K562 (cell line): ENCODE results near the gene DLX2. TPM values are rescaled to one million over a fixed set of nuclear protein-coding genes. Genes with fewer than 3 reads are reported as not detected.
A peak's percentile ranks its signal among the peaks of the same experiment; 100 is the strongest.

Experiments
- AFF1 ChIP-seq, 2 experiments: fragments of 450-650 bp; IDR thresholded peaks; 2 replicates each; pipeline ENCODE4 v1.6.1; 2018; ENCODE audit warnings: mild to moderate bottlenecking in 2 of 2, low read depth in 1 of 2; ENCODE audit not compliant: partially characterized antibody in 2 of 2
- CHD1 ChIP-seq: fragments of 200-600 bp; sonication (generic); IDR thresholded peaks from one replicate; pipeline ENCODE4 v1.6.1; 2012; ENCODE audit warnings: mild to moderate bottlenecking, moderate library complexity, low read length, inconsistent platforms
- CSDE1 ChIP-seq, 2 experiments: fragments of 450-650 bp; IDR thresholded peaks; 2 replicates each; pipeline ENCODE4 v1.6.1; 2016; ENCODE audit warnings: mild to moderate bottlenecking in 1 of 2
- E2F3 ChIP-seq: fragments of 250-450 bp; sonication (Bioruptor Pico); IDR thresholded peaks from 2 replicates; pipeline ENCODE4 v1.4.0; 2020; ENCODE audit warnings: mild to moderate bottlenecking
- FOXO4 ChIP-seq: fragments of 450-650 bp; formaldehyde crosslinking; IDR thresholded peaks from 2 replicates; pipeline ENCODE4 v1.4.0; 2020; ENCODE audit warnings: mild to moderate bottlenecking, moderate library complexity
- GATA2 ChIP-seq: sonication (generic); formaldehyde crosslinking; IDR thresholded peaks from 2 replicates; pipeline ENCODE4 v1.4.0; 2020; ENCODE audit warnings: mild to moderate bottlenecking, missing genetic modification reagents
- GATAD2B ChIP-seq: fragments of 450-650 bp; IDR thresholded peaks from 2 replicates; pipeline ENCODE4 v1.6.1; 2017; ENCODE audit warnings: mild to moderate bottlenecking, borderline replicate concordance
- GTF3C2 ChIP-seq: IDR thresholded peaks from 3 replicates; pipeline ENCODE4 v1.6.1; 2011; ENCODE audit warnings: borderline replicate concordance, mild to moderate bottlenecking, moderate library complexity; ENCODE audit not compliant: insufficient read length; ENCODE audit errors: extremely low read depth
- MTA1 ChIP-seq: fragments of 450-650 bp; IDR thresholded peaks from 2 replicates; pipeline ENCODE4 v1.6.1; 2017; ENCODE audit warnings: borderline replicate concordance
- PBX2 ChIP-seq, 2 experiments: IDR thresholded peaks in 1 of 2; conservative IDR thresholded peaks in 1 of 2; 2 replicates each; pipeline ENCODE4 v1.6.1; 2016; ENCODE audit warnings: low read depth in 2 of 2, mild to moderate bottlenecking in 1 of 2, missing compliant biosample characterization in 1 of 2, missing genetic modification characterization in 1 of 2, moderate library complexity in 1 of 2
- SUPT5H ChIP-seq: fragments of 450-650 bp; IDR thresholded peaks from 2 replicates; pipeline ENCODE4 v1.6.1; 2016
- TARDBP ChIP-seq: fragments of 450-650 bp; IDR thresholded peaks from 2 replicates; pipeline ENCODE4 v1.6.1; 2016
- TOE1 ChIP-seq, 2 experiments: fragments of 450-650 bp in 1 of 2; sonication (generic) in 1 of 2; formaldehyde crosslinking in 1 of 2; IDR thresholded peaks; 2 replicates each; pipeline versions ENCODE4 v1.7.1 to v1.8.0; 2016 to 2022; ENCODE audit warnings: borderline replicate concordance in 2 of 2, mild to moderate bottlenecking in 2 of 2, antibody characterized with exemption in 1 of 2, inconsistent platforms in 1 of 2, low read depth in 1 of 2, missing genetic modification reagents in 1 of 2, moderate library complexity in 1 of 2
- ZNF282 ChIP-seq: sonication (generic); formaldehyde crosslinking; IDR thresholded peaks from 2 replicates; pipeline ENCODE4 v1.8.1; 2023; ENCODE audit warnings: missing genetic modification reagents
- polyA plus RNA-seq, 8 experiments: library from polyadenylated mRNA; depleted of rRNA in 4 of 8; stranded (reverse) in 5 of 8; unstranded in 3 of 8; fragments of >200 nt; fragmentation: Nextera tagmentation in 2 of 8; fragmentation: Illumina TruSeq in 1 of 8; extraction: Ambion mirVana in 2 of 8; extraction: Trizol in 1 of 8; gene quantifications; 2 replicates each; pipeline versions ENCODE4 v1.2.1 to v1.2.3, GENCODE V29; 2011 to 2014; ENCODE audit warnings: inconsistent platforms in 1 of 8, missing spikeins in 1 of 8
- total RNA-seq, 7 experiments: library from RNA; depleted of rRNA in 6 of 7; stranded (reverse); fragments of >200 nt in 6 of 7; fragmentation: Illumina TruSeq in 2 of 7; extraction: Trizol in 2 of 7; gene quantifications; 2 replicates each; pipeline versions ENCODE4 v1.2.1 to v1.2.3, GENCODE V29; 2011 to 2021; ENCODE audit warnings: low replicate concordance in 1 of 7
- TF ChIP-seq, protein P1 (sequence below): fragments of 250-450 bp; sonication (Bioruptor Pico); IDR thresholded peaks from 2 replicates; pipeline ENCODE4 v1.5.0; 2021

Gene DLX2
- total and polyA plus RNA-seq, 9 of the 15 experiments (the other 6 are each of a cell fraction or from before 2014, with no cell fraction given): 0.14 to 4.3 (median 0.86) TPM

DNA sequence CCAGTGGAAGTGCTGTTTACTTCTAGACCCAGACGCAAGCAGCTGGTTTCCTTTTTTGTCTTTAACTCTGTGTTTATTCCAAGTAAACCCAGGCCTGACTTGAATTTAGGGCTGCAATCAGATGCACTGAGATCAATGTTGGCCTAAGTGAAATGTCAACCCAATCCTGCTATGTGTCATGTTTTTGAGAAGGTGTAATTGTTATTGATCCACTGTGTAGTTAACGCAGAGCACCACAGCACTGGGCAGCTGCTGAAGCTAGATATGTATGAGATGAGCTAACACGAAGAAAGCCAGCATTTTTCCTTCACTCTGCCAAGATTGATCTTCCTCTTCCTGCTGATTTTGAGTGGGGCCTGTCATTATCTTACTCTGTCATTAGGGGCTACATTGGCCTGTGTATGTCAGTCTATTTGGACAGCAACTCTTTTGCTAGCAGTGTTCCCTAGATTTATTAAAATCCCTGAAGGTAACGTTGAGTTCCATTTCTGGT lies 36.3 kb downstream of the DLX2 start (continued):
- TF ChIP-seq AFF1 (IDR thresholded peaks at IDR 0.05; ENCODE audit: low read depth in 1 of 2, partially characterized antibody in 2 of 2) (peak; percentile 14 to 68), SUPT5H (no peak), TOE1 (IDR thresholded peaks at IDR 0.05; ENCODE audit: borderline replicate concordance) (no peak), TOE1 (CRISPR knock-in tag; IDR thresholded peaks at IDR 0.05; ENCODE audit: borderline replicate concordance, low read depth) (no peak), TARDBP (no peak), GATA2 (peak; percentile 12; the same call in 1 of the 2 replicates), PBX2 (CRISPR knock-in tag; IDR thresholded peaks at IDR 0.05; ENCODE audit: low read depth) (no peak), PBX2 (tag; conservative IDR thresholded peaks at IDR 0.05; ENCODE audit: low read depth) (peak; percentile 57), CHD1 (no peak), FOXO4 (CRISPR knock-in tag) (no peak), ZNF282 (no peak), CSDE1 (IDR thresholded peaks at IDR 0.05) (no peak), GTF3C2 (no peak), E2F3 (CRISPR knock-in tag) (no peak), MTA1 (peak; percentile 66; the same call in 1 of the 2 replicates), GATAD2B (no peak)
- TF ChIP-seq, protein P1, sequence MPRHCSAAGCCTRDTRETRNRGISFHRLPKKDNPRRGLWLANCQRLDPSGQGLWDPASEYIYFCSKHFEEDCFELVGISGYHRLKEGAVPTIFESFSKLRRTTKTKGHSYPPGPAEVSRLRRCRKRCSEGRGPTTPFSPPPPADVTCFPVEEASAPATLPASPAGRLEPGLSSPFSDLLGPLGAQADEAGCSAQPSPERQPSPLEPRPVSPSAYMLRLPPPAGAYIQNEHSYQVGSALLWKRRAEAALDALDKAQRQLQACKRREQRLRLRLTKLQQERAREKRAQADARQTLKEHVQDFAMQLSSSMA (CRISPR knock-in tag): no peak
